ENCODE data around the gene RMDN2. TPM values are rescaled to one million over a fixed set of nuclear protein-coding genes. Genes with fewer than 3 reads are reported as not detected.

The RMDN2 gene
- total and polyA plus RNA-seq, 2 experiments from 2014 or later, result 3.4 to 3.6 TPM

DNA sequence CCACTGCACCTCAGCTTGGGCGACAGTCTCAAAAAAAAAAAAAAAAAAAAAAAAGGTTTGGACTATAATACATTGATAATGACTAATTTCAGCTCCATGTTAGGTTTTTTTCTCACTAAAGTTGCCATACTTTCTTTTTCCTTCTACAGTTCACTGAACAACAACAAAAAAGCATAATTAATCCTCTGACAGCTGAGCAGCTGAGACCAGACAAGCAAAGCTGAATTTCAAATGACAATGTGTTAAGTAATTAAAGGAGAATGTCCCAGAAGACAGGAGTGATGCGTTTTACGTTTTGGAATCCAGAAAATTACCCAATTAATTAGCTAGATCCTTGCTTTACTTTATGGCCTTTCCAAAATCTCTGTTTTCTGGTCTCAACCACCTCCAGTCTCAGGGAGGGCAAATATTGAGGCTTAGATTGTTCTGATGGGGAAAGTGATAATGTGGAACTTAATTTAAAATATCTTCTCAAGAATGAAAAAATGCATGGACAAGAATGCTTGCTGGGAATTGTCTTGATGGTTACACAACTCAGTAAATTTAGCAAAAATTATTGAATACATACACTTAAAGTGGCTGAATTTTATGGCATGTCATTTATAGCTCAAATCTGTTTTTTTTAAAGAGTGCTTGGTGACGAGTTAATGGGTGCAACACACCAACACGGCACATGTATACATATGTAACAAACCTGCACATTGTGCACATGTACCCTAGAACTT, 17.4 kb upstream of the RMDN2 start:
- no peaks in the 10 kb centered on the region for H3K36me3 ChIP-seq (ENCODE audit: insufficient read depth)
- H3F3A ChIP-seq (replicated peaks; ENCODE audit: low read depth), result no peaks in the 10 kb centered on the region
- H3K4me2 ChIP-seq, result no peak overlapping the region
- H3K9me3 Mint-ChIP-seq, result no peaks in the 10 kb centered on the region
- H3K4me1 Mint-ChIP-seq, result peaks cover 3% of the 10 kb centered on the region; the same call in 2 of the 3 replicates
- H3K9me2 ChIP-seq (ENCODE audit: insufficient read depth), result no peaks in the 10 kb centered on the region
- no peak for ATAC-seq
- no peaks in the 10 kb centered on the region for H3K36me3 Mint-ChIP-seq (ENCODE audit: low read depth)
- H3K4me3 ChIP-seq, result no peak overlapping the region
- no peak overlapping the region for H3K27ac ChIP-seq (ENCODE audit: low read depth)
- H3K4me3 Mint-ChIP-seq, result no peak overlapping the region
- TF ChIP-seq ZNF462 (CRISPR knock-in tag; IDR thresholded peaks at IDR 0.05) (no peak), POLR2AphosphoS5 (IDR thresholded peaks at IDR 0.05; ENCODE audit: low read depth) (no peak), ZNF114 (CRISPR knock-in tag; IDR thresholded peaks at IDR 0.05) (no peak), JUNB (IDR thresholded peaks at IDR 0.05; ENCODE audit: unreplicated experiment) (no peak), ETS1 (IDR thresholded peaks at IDR 0.05) (no peak), STAT1 (IDR thresholded peaks at IDR 0.05; ENCODE audit: unreplicated experiment) (no peak), ZNF331 (CRISPR knock-in tag; IDR thresholded peaks at IDR 0.05; ENCODE audit: low read depth) (no peak), NANOG (IDR thresholded peaks at IDR 0.05; ENCODE audit: borderline replicate concordance) (no peak), EZH2phosphoT487 (IDR thresholded peaks at IDR 0.05; ENCODE audit: unreplicated experiment) (no peak), EZH2 (IDR thresholded peaks at IDR 0.05; ENCODE audit: low read depth, unreplicated experiment) (no peak), REST (IDR thresholded peaks at IDR 0.05; ENCODE audit: unreplicated experiment) (no peak), CREB1 (CRISPR knock-in tag; IDR thresholded peaks at IDR 0.05; ENCODE audit: low read depth) (no peak)
- TF ChIP-seq, protein P1, sequence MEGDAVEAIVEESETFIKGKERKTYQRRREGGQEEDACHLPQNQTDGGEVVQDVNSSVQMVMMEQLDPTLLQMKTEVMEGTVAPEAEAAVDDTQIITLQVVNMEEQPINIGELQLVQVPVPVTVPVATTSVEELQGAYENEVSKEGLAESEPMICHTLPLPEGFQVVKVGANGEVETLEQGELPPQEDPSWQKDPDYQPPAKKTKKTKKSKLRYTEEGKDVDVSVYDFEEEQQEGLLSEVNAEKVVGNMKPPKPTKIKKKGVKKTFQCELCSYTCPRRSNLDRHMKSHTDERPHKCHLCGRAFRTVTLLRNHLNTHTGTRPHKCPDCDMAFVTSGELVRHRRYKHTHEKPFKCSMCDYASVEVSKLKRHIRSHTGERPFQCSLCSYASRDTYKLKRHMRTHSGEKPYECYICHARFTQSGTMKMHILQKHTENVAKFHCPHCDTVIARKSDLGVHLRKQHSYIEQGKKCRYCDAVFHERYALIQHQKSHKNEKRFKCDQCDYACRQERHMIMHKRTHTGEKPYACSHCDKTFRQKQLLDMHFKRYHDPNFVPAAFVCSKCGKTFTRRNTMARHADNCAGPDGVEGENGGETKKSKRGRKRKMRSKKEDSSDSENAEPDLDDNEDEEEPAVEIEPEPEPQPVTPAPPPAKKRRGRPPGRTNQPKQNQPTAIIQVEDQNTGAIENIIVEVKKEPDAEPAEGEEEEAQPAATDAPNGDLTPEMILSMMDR (conservative IDR thresholded peaks at IDR 0.05; ENCODE audit: low read depth in 2 of 2), result no peak
- H4K20me1 ChIP-seq (replicated peaks; ENCODE audit: insufficient read depth), result no peaks in the 10 kb centered on the region
- DNase-seq (ENCODE audit: low spot score), result no peak
- no peaks in the 10 kb centered on the region for H3K27me3 Mint-ChIP-seq (ENCODE audit: insufficient read depth, low read depth, poor library complexity)
- H3K79me2 ChIP-seq (replicated peaks; ENCODE audit: insufficient read depth), result no peaks in the 10 kb centered on the region
- H3K4me1 ChIP-seq (ENCODE audit: insufficient read depth), result 0 out of 2 replicates have a peak, but pooled peaks cover 3% of the 10 kb centered on the region
- H2AFZ ChIP-seq, result no peak overlapping the region
- no peaks in the 10 kb centered on the region for H3K27me3 ChIP-seq (ENCODE audit: insufficient read depth)
- no peak overlapping the region for H3K27ac Mint-ChIP-seq

Data from GM23338 (cell line).